HG02610 (cell line): ENCODE measurements around the gene DDX49.
"Not testable (repeated sequence)": the region's sequence is repeated elsewhere in the genome, so short reads cannot be mapped to it uniquely, and the experiment has no call there.

Source experiments
- ATAC-seq: cut with Tn5 transposase; IDR thresholded peaks from one replicate; pipeline ENCODE4 v1.9.1; 2021; ENCODE audit warnings: mild to moderate bottlenecking, moderate library complexity; ENCODE audit not compliant: unreplicated experiment

Gene DDX49

DNA sequence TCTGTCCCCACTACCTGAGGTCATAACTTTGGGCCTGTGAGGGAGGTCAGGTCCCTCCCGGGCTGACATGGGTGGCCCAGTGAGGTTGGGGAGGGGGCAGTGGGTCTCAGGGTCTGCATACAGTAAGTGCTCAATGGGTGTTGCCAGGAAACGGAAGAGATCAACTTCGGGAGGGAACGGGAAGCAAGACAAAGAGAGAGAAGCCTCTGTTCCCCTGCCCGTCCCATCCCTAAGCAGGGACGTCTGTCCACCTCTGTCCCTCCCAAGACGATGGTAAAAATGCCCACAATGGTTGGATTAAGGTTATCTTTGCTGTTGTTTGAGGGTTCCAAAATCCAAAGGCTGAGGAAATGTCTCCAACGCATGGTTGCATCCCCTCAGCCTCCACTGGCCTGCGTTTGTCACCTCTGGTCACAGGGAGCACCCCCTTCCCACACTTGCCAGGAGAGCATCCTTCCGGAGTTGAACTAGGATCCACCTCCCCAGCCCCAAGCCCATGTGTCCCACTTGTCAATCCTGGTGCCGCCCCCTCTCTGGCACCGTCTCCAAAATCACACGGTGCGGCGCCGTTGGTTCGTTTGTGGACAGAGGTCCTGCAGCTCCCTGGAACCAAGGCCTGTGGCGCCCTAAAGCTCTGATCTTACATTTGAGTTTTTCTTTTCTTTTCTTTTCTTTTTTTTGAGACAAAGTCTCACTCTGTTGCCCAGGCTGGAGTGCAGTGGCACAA lies 22.3 kb downstream of the DDX49 start:
- ATAC-seq: no peak

DNA sequence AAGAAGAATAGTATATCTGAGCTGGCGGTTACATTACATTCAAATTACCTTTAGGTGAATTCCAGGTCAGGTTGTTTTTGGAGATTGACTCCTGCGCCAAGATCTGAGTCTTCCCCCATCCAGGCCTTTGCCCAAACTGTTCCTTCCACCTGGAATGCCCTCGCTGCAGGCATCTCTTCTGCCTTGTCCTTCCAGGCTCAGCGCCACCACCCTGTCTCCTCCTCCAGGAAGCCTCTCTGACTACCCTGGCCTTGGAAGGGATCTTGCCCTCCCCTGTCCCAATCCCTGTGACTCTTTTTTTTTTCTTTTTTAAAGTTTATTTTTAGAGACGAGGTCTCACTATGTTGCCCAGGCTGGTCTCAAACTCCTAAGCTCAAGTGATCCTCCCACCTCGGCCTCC lies 23.2 kb downstream of the DDX49 start:
- no peak for ATAC-seq

DNA sequence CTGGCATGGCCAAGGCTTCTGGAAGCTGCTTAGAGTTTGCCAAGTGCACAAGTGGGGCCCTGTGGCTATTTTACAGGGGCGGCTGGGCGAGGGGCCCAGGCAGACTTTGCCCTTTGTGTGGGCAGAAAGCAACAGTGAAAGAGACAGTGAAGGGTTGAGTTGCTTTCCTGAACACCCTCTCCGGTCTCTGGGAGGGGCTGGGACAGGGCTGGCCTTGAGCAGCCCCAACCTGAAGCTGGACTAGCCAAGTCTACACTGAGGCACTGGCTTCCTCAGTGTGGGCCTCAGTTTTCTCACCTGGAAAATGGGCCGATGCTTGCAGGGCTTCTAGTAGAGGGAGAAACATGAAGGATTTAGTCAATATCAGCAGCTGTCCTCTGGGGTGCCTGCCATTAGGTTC lies 23.9 kb downstream of the DDX49 start:
- ATAC-seq: no peak

DNA sequence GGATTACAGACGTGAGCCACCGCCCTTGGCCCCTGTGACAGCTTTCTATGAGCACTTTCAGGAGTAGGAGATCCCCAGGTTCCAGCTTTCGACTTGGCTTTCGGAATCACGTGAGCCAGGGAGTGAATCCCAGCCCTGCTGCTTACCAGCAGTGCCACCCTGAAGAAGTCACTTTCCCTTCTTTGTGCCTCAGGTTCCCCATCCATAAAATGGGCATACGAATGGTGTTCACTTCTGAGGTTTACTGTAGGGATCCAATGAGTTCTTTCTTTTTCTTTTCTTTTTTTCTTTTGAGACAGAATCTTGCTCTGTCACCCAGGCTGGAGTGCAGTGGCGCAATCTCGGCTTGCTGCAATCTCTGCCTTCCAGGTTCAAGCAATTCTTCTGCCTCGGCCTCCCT lies 25.8 kb downstream of the DDX49 start:
- no peak for ATAC-seq

DNA sequence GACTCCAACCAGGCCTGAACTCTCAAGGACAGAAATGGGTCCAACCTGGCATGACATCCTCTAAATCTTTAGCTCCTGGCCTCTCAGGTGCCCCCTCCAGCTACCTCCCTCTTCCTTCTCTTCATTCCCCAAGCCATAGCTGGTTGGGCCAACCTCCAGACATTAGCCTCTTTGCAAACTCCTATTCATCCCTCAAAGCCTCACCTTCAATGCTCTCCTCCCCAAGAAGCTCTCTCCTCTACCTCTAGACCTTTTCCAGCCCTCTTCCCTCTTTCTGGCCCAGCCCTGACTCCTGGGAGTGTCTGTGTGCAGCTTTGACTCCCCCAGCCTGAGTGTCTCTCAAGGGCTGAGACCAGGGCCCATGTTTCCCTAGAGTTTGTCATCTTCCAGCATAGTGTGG lies 26.8 kb downstream of the DDX49 start:
- ATAC-seq: no peak

DNA sequence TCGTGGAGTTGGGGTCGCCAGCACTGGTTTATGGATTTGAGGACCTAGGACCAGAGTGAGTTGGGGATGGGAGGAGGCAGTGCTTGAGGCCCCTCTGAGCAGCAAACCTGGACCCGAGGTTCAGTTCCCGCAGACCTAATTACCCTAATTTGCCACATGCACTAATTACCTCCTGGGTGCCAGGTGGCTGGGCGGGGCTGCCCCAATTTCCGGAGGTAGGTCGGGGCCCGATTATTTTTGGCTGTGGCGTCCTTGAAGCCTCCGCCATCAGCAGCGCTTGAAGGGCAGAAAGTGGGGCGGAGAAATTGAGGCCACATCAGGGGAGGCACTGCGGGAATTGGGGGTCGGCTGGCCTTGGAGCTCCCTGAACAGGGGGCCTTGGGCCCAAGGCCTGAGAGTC lies 27.4 kb downstream of the DDX49 start:
- ATAC-seq: no peak

DNA sequence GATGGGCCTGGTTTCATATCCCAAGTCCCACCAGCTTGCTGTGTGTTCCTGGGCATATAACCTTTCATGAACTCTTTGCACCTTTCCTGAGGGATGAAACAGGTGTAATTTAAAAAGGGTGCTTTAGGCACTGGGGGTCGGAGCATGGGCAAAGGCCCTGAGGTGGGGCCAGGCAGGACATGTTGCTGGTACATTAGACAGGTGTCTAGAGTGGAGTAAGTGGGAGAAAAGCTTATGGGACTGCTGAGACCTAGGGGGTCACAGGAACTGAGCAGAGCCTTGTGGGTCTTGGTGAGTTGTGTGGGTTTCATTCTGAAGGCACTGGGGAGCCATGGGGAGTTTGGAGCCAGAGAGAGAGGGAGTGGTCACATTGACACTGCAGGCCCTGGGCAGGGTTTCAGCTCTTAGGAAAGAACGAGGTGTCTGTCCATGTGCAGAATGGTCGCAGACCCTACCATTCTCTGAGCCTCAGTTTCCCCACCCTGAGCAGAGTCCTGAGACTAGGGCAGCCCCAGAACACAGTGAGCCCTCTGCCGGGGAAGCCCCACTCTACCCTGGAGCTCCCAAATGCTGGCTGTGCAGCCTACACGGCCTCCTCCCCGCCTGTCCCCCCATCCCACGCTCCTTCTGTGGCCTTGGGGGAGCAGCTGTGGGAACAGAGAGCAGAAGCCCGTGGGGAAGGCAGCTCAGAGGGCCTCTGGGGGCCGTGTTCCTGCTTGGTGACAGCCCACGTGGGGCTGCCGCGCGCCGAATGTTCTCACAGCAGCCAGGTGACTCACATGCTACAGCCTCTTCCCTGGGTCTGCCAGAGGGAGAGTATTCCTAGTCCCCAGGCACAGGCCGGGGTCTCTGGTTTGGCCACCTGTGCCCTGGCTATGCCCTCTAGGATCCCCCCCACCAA lies 28.8 kb downstream of the DDX49 start:
- ATAC-seq: no peak

DNA sequence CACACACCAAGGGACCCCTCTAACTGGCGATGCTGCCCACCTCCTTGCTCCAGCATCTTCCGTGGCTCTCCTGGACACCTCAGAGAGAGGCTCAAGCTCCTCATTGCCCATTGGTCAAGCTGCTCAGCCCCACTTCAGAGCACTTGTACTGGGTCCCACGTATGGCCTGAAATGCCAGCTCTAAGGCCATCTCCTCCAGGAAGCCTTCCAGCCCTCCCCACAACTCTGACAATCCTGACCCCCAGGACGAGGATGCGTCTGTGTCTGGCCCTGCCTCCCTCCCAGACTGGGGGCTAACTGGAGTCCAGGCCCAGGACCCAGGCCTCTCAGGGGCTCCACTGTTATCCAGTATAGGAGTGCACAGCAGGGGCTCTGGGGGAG lies 29.5 kb downstream of the DDX49 start:
- ATAC-seq: no peak

DNA sequence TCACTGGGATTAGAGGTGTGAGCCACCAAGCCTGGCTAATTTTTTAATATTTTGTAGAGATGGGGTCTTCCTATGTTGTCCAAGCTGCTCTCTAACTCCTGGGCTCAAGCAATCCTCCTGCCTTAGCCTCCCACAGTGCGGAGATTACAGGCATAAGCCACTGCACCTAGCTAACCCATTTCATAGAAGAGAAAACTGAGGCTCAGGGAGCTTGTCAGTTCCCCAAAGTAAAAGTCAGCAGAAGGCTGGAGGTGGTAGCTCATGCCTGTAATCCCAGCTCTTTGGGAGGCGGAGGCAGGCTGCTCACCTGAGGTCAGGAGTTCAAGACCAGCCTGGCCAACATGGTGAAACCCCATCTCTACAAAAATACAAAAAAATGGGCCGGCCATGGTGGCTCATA lies 30.3 kb downstream of the DDX49 start:
- no peak for ATAC-seq

DNA sequence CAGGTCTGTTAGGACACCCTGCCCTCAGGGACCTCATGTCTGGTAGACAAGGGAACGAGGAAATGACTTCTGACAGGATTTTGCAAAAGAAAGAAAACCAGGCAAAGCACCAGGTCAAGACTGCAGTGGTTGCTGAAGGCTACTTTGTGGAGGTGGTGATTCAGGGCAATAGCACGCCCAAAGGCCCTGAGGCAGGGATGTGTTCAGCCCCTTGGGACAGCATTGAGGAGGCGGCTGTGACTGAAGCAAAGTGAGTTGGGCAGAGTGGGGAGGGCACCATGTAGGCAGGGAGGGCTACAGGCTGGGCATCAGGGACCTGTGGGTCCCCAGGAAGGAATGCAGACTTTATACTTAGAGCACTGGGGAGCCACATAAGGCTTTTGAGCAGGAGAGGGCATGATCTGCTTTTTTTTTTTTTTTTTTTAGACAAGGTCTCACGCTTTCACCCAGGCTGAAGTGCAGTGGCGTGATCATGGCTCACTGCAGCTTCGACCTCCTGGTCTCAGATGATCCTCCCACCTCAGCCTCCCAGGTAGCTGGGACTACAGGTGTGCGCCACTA lies 32.3 kb downstream of the DDX49 start:
- no peak for ATAC-seq

DNA sequence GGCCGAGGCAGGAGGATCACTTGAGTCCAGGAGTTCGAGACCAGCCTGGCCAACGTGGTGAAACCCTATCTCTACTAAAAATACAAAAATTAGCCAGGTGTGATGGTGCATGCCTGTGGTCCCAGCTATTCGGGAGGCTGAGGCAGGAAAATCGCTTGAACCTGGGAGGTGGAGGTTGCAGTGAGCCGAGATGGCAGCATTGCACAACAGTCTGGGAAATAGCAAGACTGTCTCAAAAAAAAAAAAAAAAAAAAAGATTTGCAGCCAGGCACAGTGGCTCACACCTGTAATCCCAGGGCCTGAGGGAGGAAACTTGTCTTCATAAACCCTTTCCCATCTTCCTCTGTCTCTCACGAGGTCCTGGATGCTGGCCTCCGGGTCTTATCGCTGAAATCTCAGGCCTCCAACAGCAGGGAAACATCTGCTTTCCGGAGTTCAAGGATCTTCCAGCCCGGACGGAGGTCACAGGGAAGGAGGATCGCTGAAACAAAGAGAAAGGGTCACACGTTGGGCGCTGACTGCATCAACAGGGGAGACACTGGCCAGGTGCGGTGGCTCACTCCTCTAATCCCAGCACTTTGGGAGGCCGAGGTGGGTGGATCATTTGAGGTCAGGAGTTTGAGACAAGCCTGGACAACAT lies 33.0 kb downstream of the DDX49 start:
- not testable (repeated sequence) for ATAC-seq

DNA sequence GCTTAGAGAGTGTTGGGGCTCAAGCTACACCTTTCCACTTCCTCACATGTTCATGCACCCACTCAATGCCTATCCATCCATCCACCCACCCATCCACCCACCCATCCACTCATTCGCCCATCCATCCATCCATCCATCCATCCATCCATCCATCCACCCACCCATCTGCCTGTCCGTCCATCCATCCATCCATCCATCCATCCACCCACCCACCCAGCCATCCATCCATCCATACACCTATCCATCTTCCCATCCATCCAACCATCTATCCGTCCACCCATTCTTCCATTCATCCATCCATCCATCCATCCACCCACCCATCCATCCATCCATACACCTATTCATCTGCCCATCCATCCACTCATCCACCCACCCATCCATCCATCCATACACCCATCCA lies 34.6 kb downstream of the DDX49 start:
- ATAC-seq: no peak

DNA sequence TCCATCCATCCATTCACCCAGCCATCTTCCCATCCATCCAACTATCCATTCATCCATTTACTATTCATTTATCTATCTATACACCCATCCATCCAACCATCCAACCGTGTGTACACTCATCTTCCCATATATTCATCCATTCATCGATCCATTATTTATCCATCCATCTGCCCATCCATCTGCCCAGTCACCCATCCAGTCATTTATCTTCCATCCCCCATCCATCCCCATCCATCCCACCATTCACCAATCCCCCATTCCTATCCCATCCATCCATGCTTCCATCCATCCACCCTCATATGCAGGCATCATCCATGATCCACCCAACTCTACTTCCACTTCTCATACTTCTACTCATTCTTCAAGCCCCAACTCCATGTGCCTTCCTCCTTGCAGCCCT lies 35.5 kb downstream of the DDX49 start:
- ATAC-seq: no peak

DNA sequence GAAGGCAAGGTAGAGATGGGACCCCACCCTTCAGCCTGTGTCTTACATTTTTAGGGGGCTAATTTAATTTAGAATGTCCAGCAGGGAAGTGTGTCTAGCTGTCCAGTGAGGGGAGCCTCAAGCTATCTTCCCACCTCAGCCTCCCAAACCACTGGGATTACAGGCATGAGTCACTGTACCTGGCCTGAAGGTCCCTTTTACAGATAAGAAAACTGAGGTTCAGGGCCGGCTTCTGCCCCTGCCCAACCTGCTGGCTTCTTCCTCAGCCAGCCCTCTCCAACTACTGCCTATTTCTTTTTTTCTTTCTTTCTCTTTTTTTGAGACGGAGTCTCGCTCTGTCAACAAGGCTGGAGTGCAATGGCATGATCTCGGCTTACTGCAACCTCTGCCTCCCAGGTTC lies 40.9 kb downstream of the DDX49 start:
- no peak for ATAC-seq

DNA sequence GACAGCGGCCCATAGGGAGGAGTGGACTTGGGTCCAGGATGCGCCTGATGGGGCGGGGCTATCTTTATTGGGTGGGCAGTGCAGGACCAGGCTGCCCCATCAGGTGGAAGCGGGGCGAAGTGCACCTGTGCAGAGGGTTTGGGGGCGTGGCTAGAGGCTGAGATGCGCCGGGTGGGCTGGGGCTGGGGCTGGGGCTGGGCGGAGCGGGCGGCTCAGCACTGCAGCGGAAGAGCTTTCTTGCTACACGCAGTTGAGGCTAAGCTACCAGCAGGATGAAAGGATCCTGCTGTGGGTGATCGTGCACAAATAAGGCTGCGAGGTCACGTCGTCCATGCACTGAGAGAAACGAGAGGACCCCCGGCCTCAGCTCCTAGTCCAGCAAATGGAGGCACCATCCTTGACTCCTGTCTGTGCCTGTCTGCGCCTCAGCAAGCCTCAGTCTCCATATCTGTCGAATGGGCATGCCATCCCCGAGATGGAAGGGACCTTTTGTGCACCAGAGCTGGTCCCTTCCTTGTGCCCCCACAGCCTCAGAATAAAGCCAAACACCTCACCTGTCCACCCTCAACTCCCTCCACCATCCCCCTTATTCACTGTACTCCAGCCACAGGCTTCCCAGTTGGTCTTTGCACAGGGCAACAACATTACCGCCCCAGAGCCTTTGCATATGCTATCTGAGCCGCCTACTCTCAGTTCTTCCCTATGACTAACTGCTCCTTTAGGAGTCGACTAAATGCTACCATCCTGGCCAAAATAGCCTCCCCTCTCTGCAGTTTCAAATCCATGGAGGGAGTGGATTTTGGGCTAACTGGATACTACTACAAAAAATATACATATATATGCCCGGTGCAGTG lies 42.5 kb downstream of the DDX49 start:
- ATAC-seq: no peak

DNA sequence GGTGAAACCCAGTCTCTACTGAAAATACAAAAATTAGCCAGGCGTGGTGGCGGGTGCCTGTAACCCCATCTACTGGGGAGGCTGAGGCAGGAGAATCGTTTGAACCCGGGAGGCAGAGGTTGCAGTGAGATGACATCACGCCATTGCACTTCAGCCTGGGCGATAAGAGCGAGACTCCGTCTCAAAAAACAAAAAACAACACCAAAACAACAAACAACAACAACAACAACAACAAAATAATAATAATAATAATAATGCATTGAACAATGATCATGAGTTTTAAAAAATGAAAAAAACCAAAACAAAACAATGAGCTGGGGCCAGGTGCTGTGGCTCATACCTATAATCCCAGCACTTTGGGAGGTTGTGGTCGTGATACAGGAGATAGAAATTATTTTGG lies 44.6 kb downstream of the DDX49 start:
- no peak for ATAC-seq

DNA sequence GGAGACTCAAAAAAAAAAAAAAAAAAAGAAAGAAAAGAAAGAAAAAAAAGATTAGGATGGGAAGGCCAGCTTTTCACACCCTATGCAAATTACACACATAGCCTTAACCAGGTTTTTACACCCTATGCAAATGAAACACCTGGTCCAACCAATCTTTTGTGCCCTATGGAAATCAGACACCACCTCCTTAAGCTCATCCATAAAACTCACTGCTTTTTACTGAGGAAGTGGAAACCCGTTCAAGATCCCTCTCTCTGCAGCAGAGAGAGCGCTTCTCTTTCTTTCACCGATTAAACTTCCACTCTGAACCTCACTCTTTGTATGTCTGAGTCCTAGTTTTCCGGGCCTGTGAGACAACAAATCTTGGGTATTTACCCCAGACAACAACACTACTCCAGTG lies 46.8 kb downstream of the DDX49 start:
- ATAC-seq: no peak

DNA sequence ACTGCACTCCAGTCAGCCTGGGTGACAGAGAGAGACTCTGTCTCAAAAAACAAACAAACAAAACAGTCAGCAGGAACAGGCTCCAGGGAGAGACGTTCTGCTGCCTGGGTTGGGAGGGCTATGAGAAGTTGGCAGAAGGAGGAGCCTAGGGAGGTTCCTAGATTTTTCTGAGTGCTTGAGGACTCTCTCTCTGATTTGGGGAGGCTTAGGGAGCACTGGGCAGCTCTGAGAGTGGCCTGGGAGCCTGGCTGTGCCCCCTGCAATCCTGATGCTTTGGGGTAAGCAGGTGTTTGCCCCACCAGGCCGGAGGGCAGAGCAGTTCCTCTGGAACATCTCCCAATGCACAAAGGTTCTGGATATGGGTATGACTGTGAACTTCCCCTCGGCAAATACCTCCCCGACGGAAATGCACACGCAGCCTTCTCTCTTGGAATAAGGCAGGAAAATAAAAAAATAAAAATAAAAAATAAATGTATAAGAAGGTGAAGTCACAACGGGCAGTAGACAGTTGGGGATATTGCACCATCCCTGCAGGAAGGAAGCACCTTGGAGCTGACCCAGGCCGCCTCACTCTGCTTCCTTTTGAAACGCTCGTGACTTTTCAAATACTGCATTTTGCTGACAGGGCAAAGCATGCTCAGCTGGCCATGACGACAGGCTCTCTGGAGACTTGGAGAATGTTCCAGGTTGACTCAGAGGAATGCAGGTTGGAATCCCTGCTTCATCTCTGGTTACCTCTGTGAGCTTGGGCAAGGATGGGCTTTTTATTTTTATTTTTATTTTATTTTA lies 48.0 kb downstream of the DDX49 start:
- no peak for ATAC-seq

DNA sequence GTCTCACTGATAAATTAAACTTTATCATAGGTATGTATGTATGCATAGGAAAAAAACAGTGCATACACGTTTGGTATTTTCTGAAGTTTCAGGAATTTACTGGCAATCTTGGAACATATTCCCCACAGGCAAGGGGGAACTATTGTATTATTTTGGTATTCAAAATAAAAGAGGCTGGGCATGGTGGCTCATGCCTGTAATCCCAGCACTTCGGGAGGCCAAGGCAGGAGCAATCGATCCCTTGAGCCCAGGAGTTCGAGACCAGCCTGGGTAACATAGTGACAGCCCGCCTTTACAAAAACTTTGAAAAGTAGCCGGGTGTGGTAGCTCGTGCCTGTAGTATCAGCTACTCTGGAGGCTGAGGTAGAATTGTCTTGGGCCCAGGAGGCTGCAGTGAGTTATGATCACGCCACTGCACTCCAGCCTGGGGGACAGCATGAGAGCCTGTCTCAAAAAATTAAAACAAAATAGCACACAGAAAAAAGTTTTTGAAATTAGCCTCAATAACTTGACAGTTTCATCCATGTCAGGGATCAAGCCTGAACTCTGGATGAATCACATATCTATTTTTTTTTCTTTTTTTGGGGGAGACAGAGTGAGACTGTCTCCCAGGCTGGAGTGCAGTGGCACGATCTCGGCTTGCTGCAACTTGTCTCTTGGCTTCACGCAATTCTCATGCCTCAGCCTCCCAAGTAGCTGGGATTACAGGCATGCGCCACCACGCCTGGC lies 50.6 kb downstream of the DDX49 start:
- ATAC-seq: no peak
